Hepatocyte (in vitro differentiated cells): Measurements from ENCODE around the gene SLC26A9.

Experiments used
- CTCF ChIP-seq: fragments of 200-600 bp; sonication (generic); IDR thresholded peaks from 2 replicates; pipeline ENCODE4 v1.5.1; 2016; ENCODE audit warnings: antibody characterized with exemption, mild to moderate bottlenecking; ENCODE audit not compliant: poor library complexity
- EZH2 ChIP-seq: fragments of 200-600 bp; sonication (generic); IDR thresholded peaks from 2 replicates; pipeline ENCODE4 v1.6.1; 2016; ENCODE audit warnings: antibody characterized with exemption, mild to moderate bottlenecking, borderline replicate concordance
- EZH2phosphoT487 ChIP-seq: fragments of 200-600 bp; sonication (generic); IDR thresholded peaks from one replicate; pipeline ENCODE4 v1.6.1; 2018; ENCODE audit warnings: antibody characterized with exemption, mild to moderate bottlenecking, low read depth, moderate library complexity; ENCODE audit not compliant: unreplicated experiment, severe bottlenecking

DNA sequence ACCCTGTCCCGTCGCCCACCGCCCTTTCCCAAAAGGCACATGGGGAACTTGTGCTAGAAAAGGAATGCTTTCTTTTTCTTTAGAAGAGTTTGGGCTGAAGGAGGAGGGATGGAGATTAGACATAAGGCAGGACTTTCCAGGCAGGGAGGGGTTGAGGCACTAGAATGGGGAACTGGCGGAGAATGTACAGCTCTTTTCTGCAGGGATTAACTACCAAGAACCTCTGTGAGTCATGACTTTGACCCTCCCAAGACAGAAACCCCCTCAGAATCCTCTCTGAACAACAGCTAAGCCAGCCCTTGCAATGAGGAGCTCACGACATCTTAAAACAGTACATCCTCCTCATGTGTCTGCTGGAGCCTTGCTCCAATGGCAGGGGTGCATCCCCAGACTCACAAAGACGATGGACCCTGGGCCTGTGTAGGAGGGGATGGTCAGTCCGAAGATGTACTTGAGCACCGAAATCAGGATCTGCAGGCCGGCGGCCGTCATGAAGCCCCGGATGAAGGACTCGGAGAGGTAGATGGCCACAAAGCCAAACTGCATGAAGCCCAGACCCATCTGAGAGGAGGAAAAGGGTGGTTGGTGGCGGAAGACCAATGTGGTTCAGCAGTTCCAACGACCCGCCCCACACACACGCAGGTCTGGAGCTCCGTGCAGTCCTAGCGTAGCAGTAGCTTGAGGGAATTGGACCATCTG, 13.6 kb downstream of the SLC26A9 start:
- no peak for TF ChIP-seq CTCF
- no peak for TF ChIP-seq EZH2
- no peak for TF ChIP-seq EZH2phosphoT487
